C4-2B (cell line): Measurements from ENCODE around the gene TBC1D22A.

Source experiments
- ZFX ChIP-seq: fragments of 450-650 bp; IDR thresholded peaks from 2 replicates; pipeline ENCODE4 v1.6.1; 2017
- TF ChIP-seq, protein P1 (sequence below): fragments of 450-650 bp; conservative IDR thresholded peaks from 2 replicates; pipeline ENCODE4 v1.5.1; 2017; ENCODE audit warnings: mild to moderate bottlenecking

DNA sequence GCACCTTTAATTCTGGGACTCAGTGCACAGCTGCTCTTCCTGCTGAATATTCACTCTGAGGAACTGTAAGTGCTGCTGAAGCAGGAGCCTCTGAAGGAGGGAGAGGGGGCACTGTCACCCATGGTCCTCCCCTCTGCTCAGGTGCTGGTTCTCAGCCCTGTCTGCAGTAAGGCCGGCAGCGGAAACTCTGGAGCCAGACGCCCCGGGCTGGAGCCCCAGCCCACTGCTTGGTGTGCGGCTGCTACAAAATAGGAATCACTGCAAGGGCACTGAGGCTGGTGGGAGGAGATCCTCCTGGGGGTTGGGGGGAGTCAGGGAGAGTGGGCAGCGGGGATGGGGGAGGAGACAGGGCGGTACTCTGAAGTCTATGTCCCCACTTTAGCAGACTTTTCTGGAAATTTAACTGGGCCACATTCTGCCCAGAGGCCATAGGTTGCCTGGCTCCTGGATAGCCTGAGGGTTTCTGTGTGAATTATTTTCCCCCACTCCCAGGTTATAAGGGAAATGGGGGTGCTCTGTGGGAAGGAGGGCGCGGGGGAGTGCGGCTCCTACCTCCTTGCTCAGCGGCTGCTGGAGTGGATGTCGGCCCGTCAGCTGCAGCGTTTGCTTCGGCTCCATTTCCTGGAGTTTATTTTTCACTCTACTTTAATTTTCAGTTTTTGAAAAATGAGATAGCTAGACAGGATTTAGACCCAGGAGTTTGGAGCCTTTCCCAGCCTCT, 33.6 kb downstream of the TBC1D22A start:
- no peak for TF ChIP-seq ZFX
- TF ChIP-seq, protein P1, sequence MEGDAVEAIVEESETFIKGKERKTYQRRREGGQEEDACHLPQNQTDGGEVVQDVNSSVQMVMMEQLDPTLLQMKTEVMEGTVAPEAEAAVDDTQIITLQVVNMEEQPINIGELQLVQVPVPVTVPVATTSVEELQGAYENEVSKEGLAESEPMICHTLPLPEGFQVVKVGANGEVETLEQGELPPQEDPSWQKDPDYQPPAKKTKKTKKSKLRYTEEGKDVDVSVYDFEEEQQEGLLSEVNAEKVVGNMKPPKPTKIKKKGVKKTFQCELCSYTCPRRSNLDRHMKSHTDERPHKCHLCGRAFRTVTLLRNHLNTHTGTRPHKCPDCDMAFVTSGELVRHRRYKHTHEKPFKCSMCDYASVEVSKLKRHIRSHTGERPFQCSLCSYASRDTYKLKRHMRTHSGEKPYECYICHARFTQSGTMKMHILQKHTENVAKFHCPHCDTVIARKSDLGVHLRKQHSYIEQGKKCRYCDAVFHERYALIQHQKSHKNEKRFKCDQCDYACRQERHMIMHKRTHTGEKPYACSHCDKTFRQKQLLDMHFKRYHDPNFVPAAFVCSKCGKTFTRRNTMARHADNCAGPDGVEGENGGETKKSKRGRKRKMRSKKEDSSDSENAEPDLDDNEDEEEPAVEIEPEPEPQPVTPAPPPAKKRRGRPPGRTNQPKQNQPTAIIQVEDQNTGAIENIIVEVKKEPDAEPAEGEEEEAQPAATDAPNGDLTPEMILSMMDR: no peak
